ENCODE results near the gene PPP1R3D. TPM values are rescaled to one million over a fixed set of nuclear protein-coding genes. Genes with fewer than 3 reads are reported as not detected.

Gene PPP1R3D
- total RNA-seq, 3 donors from 2014 or later = 5.9 to 10.8 (median 6.8) TPM

GRCh38 chr20:59955131-59955796 is 15.2 kb upstream of the PPP1R3D start:
- DNase-seq (peak in 1 of 3 donors; percentile 20), ATAC-seq (peak; percentile 83)
- H3K4me1 ChIP-seq (ENCODE audit: low read depth) = no peaks in the 10 kb centered on the region
- no peak overlapping the region for H3K4me3 ChIP-seq
- intact Hi-C loops (cut with DNase I, micrococcal nuclease) = no loop called here
- no peaks in the 10 kb centered on the region for H3K36me3 ChIP-seq (ENCODE audit: low read depth)
- TF ChIP-seq CTCF (IDR thresholded peaks at IDR 0.05) = no peak
- no peaks in the 10 kb centered on the region for H3K9me3 ChIP-seq

DNA sequence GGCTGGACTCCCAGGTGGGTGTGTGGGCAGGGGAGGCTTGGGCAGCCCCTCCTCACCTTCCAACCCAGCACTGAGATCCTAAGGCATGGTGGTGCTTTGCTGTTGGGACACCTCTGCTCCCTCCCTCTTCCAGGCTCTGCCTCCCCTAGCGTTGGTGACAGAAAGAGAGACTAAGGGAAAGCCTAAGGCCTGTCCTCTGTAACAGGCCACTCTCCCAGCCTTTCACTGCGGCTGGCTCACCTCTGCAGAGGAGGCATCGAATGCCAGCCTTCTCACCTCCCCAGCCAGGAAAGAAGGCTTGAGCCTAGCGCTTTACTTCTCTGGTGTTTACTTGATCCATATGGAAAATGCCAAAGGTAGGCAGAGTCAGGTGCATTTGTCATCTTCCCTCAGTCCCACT is 14.6 kb upstream of the PPP1R3D start:
- Histone ChIP-seq H3K9me3 (no peaks in the 10 kb centered on the region), H3K4me3 (no peak overlapping the region), H3K36me3 (ENCODE audit: low read depth) (no peaks in the 10 kb centered on the region), H3K4me1 (ENCODE audit: low read depth) (no peaks in the 10 kb centered on the region)
- no peak for TF ChIP-seq CTCF (IDR thresholded peaks at IDR 0.05)
- intact Hi-C loops (cut with DNase I, micrococcal nuclease) = no loop called here
- ATAC-seq (no peak), DNase-seq (no peak)

- H3K4me1 ChIP-seq (ENCODE audit: low read depth) = peaks cover 3% of the 10 kb centered on the region
- ATAC-seq (no peak), DNase-seq (no peak)
- no peak overlapping the region for H3K4me3 ChIP-seq
- intact Hi-C loops (cut with DNase I, micrococcal nuclease) = no loop called here
- TF ChIP-seq CTCF (IDR thresholded peaks at IDR 0.05) = no peak
- no peaks in the 10 kb centered on the region for H3K9me3 ChIP-seq
- H3K36me3 ChIP-seq (ENCODE audit: low read depth) = no peaks in the 10 kb centered on the region
Observed at GRCh38 chr20:59949911-59950310, 9.8 kb upstream of the PPP1R3D start.

- DNase-seq (peak in 1 of 3 donors; percentile 53), ATAC-seq (peak; percentile 63)
- no peaks in the 10 kb centered on the region for H3K9me3 ChIP-seq
- TF ChIP-seq CTCF (IDR thresholded peaks at IDR 0.05) = peak; percentile 13
- no peak overlapping the region for H3K4me3 ChIP-seq
- intact Hi-C loops (cut with DNase I, micrococcal nuclease) = no loop called here
- H3K36me3 ChIP-seq (ENCODE audit: low read depth) = no peaks in the 10 kb centered on the region
- H3K4me1 ChIP-seq (ENCODE audit: low read depth) = peaks cover 3% of the 10 kb centered on the region
Observed at GRCh38 chr20:59948828-59949720, 9.0 kb upstream of the PPP1R3D start.

GRCh38 chr20:59948212-59948611 is 8.1 kb upstream of the PPP1R3D start:
- DNase-seq (no peak), ATAC-seq (no peak)
- no peak for TF ChIP-seq CTCF (IDR thresholded peaks at IDR 0.05)
- Histone ChIP-seq H3K36me3 (ENCODE audit: low read depth) (no peaks in the 10 kb centered on the region), H3K4me3 (no peak overlapping the region), H3K9me3 (no peaks in the 10 kb centered on the region), H3K4me1 (ENCODE audit: low read depth) (peaks cover 3% of the 10 kb centered on the region)
- intact Hi-C loops (cut with DNase I, micrococcal nuclease) = no loop called here
